Mucosa of stomach (tissue), 1 donor: Measurements from ENCODE around the gene CWC22.
"Not testable (repeated sequence)": the region's sequence is repeated elsewhere in the genome, so short reads cannot be mapped to it uniquely, and the experiment has no call there.

ENCODE experiments used
- H3K27me3 ChIP-seq: one replicate; pipeline ENCODE4 v1.7.0; 2013; ENCODE audit warnings: mild to moderate bottlenecking, low read length; ENCODE audit not compliant: control insufficient read depth, insufficient read depth
- H3K36me3 ChIP-seq: one replicate; pipeline ENCODE4 v1.7.0; 2013; ENCODE audit warnings: low read length; ENCODE audit not compliant: control insufficient read depth, insufficient read depth
- H3K4me1 ChIP-seq: one replicate; pipeline ENCODE4 v1.7.0; 2013; ENCODE audit warnings: mild to moderate bottlenecking, low read length; ENCODE audit not compliant: control insufficient read depth, insufficient read depth
- H3K4me3 ChIP-seq: one replicate; pipeline ENCODE4 v1.7.0; 2013; ENCODE audit warnings: low read length
- H3K9ac ChIP-seq: one replicate; pipeline ENCODE4 v1.7.0; 2013; ENCODE audit warnings: mild to moderate bottlenecking, low read length, moderate library complexity
- H3K9me3 ChIP-seq: one replicate; pipeline ENCODE4 v1.7.0; 2013; ENCODE audit warnings: mild to moderate bottlenecking, low read length, moderate library complexity; ENCODE audit not compliant: control insufficient read depth
- donor health status: Pancreatic carcinoma.

CWC22 gene

DNA sequence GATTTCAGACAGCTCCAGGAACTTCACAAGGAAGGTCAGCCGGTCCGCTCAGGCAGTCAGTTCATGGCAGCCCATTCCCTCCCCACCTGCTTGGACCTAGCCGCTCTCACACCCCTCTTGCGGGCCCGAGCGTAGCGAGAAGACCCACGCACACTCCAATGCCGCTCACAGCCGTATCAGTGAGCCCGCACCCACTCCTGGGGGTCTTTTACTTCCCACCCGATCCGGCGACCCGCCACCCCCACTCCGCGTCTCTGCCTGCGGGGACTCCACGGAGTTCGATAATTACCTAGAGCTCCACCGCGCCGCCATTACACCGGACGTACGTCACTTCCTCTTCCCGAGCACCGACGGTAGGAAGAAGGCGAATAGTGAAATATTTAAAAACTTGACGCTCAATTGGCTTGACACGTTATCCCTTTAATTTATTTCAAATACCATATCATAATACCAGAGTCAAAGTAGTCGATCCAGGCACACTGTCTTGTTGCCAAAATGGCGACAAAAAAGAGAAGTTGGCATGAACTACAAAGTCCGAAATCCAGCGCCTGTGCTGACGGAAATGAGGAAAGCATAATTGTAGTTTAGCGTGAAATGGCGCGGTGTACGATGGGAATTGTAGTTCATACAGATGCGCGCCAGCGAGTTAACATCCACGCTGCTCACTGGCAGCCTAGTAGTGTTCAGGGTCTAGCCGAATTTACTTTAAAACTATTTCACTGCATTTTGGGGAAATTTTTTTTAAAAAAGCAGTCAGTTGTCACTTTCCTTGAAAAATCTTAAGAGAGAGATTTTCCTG is at the start of gene CWC22:
Gene CWC22, minus strand, starts transcription at position 517 of the 799 bp plus-strand sequence. CDS start 13,956 bp downstream, outside the sequence.
- Histone ChIP-seq H3K4me1 (peaks cover 11% of the 10 kb centered on the region), H3K4me3 (peak within 1 kb of the TSS; percentile 85), H3K36me3 (no peaks in the 10 kb centered on the region), H3K27me3 (no peaks in the 10 kb centered on the region), H3K9ac (peak within 1 kb of the TSS; percentile 93), H3K9me3 (no peaks in the 10 kb centered on the region)

DNA sequence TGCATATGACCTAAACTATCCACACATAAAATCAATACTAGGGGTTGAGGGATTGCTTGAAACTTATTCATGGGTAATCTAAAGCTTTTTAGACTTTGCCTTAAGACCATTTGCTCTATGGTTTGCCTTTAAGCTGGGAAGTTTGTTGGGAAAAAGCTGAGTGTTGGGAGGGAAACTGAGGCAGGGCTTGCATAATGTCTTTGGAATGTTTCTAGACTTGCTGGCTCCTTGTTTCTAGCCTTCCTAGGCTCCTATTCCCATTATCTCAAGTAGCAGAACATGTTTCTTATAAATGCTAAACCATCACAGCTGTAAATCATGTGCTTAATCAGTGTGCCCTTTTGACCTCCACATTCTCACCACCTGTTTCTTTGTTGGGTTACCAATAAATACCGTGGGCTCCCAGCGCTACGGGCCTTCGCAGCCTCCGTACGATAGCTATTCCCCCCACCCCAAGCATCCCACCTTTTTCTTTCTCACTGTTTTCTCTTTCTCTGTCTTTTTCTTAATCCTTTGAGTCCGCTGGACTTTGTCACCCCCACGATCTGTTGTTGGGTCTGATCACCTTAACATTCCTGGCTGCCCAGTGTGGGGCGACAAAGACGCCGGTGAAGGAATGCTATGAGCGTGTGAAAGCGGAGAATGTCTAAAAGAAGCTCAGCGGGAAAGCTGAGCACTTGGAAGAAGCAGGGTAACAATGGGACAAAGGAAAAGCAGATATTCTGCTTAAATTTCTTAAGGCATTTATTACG is 49.4 kb upstream of the CWC22 start:
- Histone ChIP-seq H3K4me3 (no peak overlapping the region), H3K9ac (no peak overlapping the region), H3K36me3 (no peaks in the 10 kb centered on the region), H3K4me1 (no peaks in the 10 kb centered on the region), H3K27me3 (no peaks in the 10 kb centered on the region), H3K9me3 (no peaks in the 10 kb centered on the region)

- H3K27me3 ChIP-seq, H3K4me3 ChIP-seq, H3K9me3 ChIP-seq, H3K36me3 ChIP-seq, H3K9ac ChIP-seq, H3K4me1 ChIP-seq: not testable (repeated sequence)
These were observed 47.5 kb upstream of the CWC22 start for GRCh38 chr2:180054576-180054975.

- Histone ChIP-seq H3K27me3 (no peaks in the 10 kb centered on the region), H3K9ac (no peak overlapping the region), H3K9me3 (no peaks in the 10 kb centered on the region), H3K4me3 (no peak overlapping the region), H3K36me3 (no peaks in the 10 kb centered on the region), H3K4me1 (no peaks in the 10 kb centered on the region)
These were observed 43.1 kb upstream of the CWC22 start for GRCh38 chr2:180050246-180050645.

GRCh38 chr2:180048251-180048650 is 41.2 kb upstream of the CWC22 start:
- H3K36me3 ChIP-seq = no peaks in the 10 kb centered on the region
- no peaks in the 10 kb centered on the region for H3K4me1 ChIP-seq
- H3K9me3 ChIP-seq = no peaks in the 10 kb centered on the region
- no peak overlapping the region for H3K9ac ChIP-seq
- H3K4me3 ChIP-seq = no peak overlapping the region
- H3K27me3 ChIP-seq = no peaks in the 10 kb centered on the region

GRCh38 chr2:180046776-180047175 is 39.7 kb upstream of the CWC22 start:
- Histone ChIP-seq H3K36me3 (no peaks in the 10 kb centered on the region), H3K9ac (no peak overlapping the region), H3K4me1 (no peaks in the 10 kb centered on the region), H3K9me3 (no peaks in the 10 kb centered on the region), H3K27me3 (no peaks in the 10 kb centered on the region), H3K4me3 (no peak overlapping the region)

- no peaks in the 10 kb centered on the region for H3K27me3 ChIP-seq
- H3K36me3 ChIP-seq = no peaks in the 10 kb centered on the region
- H3K4me1 ChIP-seq = no peaks in the 10 kb centered on the region
These were observed 39.1 kb upstream of the CWC22 start for GRCh38 chr2:180046202-180046601.

DNA sequence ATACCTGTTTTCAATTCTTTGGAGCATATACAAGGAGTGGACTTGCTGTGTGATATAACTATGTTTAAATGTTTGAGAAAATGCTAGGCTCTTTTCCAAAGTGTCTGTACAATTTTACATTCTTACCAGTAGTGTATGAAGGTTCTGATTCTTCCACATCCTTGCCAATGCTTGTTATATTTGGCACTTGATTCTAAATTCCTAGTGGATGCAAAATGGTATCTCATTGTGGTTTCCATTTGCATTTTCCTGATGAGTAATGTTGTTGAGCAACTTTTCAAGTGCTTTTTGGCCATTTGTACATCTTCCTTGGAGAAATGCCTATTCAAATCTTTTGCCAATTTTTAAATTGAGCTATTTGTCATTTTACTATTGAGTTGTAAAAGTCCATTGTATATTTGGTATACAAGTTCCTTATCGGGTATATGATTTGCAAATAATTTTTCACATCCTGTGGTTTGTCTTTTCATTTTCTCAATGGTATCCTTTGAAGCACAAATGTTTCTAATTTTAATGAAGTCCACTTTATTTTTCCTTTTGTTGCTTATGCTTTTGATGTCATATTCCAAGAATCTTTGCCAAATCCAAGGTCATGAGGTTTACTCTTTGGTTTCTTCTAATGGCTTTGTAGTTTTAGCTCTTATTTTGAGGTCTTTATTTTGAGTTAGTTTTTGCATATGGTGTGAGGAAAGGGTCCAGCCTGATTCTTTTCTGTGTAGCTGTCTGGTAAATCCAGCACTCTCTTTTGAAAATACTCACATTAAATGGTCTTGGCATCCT is 33.2 kb upstream of the CWC22 start:
- Histone ChIP-seq H3K4me3 (no peak overlapping the region), H3K4me1 (no peaks in the 10 kb centered on the region), H3K27me3 (no peaks in the 10 kb centered on the region), H3K9ac (no peak overlapping the region), H3K36me3 (no peaks in the 10 kb centered on the region), H3K9me3 (no peaks in the 10 kb centered on the region)

More at GRCh38 chr2:180046202-180046601, 39.1 kb upstream of the CWC22 start:
- H3K9me3 ChIP-seq = no peaks in the 10 kb centered on the region
- H3K9ac ChIP-seq = no peak overlapping the region
- no peak overlapping the region for H3K4me3 ChIP-seq

DNA sequence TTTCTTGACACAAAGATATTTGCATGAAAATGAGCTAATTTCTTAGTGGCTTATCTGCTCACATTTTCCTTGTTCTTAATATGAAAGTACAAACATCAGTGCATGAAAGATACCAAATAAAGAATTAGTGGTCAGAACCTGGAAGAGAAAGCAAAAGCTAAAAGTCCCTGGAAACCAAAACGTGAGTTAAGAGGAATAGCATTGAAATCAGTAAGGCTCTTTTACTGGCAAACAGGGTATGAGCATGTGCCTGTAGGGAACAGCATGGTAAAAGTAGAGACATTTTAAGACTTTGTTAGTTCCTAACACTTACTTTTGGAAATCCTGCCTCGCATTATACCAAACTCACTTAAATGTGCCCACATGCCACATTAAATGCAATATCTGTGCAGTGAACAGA is 31.9 kb upstream of the CWC22 start:
- Histone ChIP-seq H3K36me3 (no peaks in the 10 kb centered on the region), H3K9ac (no peak overlapping the region), H3K27me3 (no peaks in the 10 kb centered on the region), H3K4me1 (no peaks in the 10 kb centered on the region), H3K4me3 (no peak overlapping the region), H3K9me3 (no peaks in the 10 kb centered on the region)

- H3K9ac ChIP-seq = no peak overlapping the region
These were observed 27.1 kb upstream of the CWC22 start for GRCh38 chr2:180033993-180034894.

GRCh38 chr2:180029575-180029974 is 22.5 kb upstream of the CWC22 start:
- Histone ChIP-seq H3K9me3 (no peaks in the 10 kb centered on the region), H3K27me3 (no peaks in the 10 kb centered on the region), H3K4me1 (no peaks in the 10 kb centered on the region), H3K36me3 (no peaks in the 10 kb centered on the region), H3K4me3 (no peak overlapping the region), H3K9ac (no peak overlapping the region)

More at GRCh38 chr2:180033993-180034894, 27.1 kb upstream of the CWC22 start:
- H3K36me3 ChIP-seq = no peaks in the 10 kb centered on the region
- H3K4me3 ChIP-seq = no peak overlapping the region
- no peaks in the 10 kb centered on the region for H3K4me1 ChIP-seq
- H3K9me3 ChIP-seq = no peaks in the 10 kb centered on the region
- no peaks in the 10 kb centered on the region for H3K27me3 ChIP-seq
